Keratinocyte (primary cell): ENCODE measurements around the gene CPTP.

Source experiments
- CTCF ChIP-seq, 3 experiments: IDR thresholded peaks in 1 of 3; conservative IDR thresholded peaks in 1 of 3; optimal IDR thresholded peaks in 1 of 3; 2 replicates in 2 of 3; 3 replicates in 1 of 3; pipeline versions ENCODE3 to v1.5.1; 2011; ENCODE audit warnings: low read length in 3 of 3, mild to moderate bottlenecking in 3 of 3, moderate library complexity in 2 of 3, control low read depth in 1 of 3, inconsistent platforms in 1 of 3; ENCODE audit not compliant: insufficient read depth in 2 of 3; ENCODE audit errors: extremely low read depth in 1 of 3
- EZH2 ChIP-seq: IDR thresholded peaks from one replicate; pipeline ENCODE4 v1.6.1; 2012; ENCODE audit warnings: inconsistent platforms, mild to moderate bottlenecking, low read length, moderate library complexity

DNA sequence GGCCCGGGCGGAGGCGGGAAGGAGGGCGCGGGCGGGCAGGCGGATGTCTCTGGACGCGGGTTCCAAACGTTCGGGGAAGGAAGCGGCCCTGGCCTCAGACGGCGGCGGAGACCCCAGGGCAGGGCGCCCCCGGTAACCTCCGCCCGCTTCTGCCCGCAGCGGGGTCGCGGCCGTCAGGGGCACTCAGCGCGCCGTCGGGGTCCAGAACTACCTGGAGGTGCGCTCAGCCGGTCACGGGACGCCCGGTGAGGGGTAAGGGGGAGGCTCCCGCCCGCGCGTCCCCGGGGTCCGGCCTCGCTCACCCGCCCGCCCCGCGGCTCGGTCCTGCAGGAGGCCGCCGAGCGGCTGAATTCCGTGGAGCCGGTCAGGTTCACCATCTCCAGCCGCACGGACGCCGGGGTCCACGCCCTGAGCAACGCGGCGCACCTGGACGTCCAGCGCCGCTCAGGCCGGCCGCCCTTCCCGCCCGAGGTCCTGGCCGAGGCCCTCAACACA, 15.8 kb upstream of the CPTP start:
- TF ChIP-seq CTCF (optimal IDR thresholded peaks at IDR 0.05 in 1 of 3, IDR thresholded peaks at IDR 0.05 in 1 of 3, conservative IDR thresholded peaks at IDR 0.05 in 1 of 3; ENCODE audit: extremely low read depth in 1 of 3, insufficient read depth in 2 of 3, low read length in 3 of 3) (no peak), EZH2 (no peak)
